ENCODE data around the gene GIPR.
"Not testable (repeated sequence)": the region's sequence is repeated elsewhere in the genome, so short reads cannot be mapped to it uniquely, and the experiment has no call there.

The GIPR gene

GRCh38 chr19:45692187-45693105 lies 24.4 kb downstream of the GIPR start, which contains the start of gene QPCTL:
TSS of gene QPCTL (plus strand) at chr19:45692666. CDS start at chr19:45692704, 38 bp downstream.
- peak; percentile 96 for DNase-seq (ENCODE audit: low spot score)

GRCh38 chr19:45693106-45693788 lies 25.2 kb downstream of the GIPR start:
- peak; percentile 73 for DNase-seq (ENCODE audit: low spot score)

- no peak for DNase-seq (ENCODE audit: low spot score)
These were observed 33.7 kb downstream of the GIPR start for GRCh38 chr19:45701676-45702075.

GRCh38 chr19:45705115-45705514 lies 37.1 kb downstream of the GIPR start:
- DNase-seq (ENCODE audit: low spot score) = no peak

GRCh38 chr19:45705710-45706415 lies 37.8 kb downstream of the GIPR start:
- DNase-seq (ENCODE audit: low spot score) = no peak

- no peak for DNase-seq (ENCODE audit: low spot score)
These were observed 42.5 kb downstream of the GIPR start for GRCh38 chr19:45710356-45711130.

- DNase-seq (ENCODE audit: low spot score) = no peak
These were observed 44.1 kb downstream of the GIPR start for GRCh38 chr19:45711851-45712698.

- DNase-seq (ENCODE audit: low spot score) = no peak
These were observed 44.7 kb downstream of the GIPR start for GRCh38 chr19:45712699-45713067.

GRCh38 chr19:45713141-45713540 lies 45.1 kb downstream of the GIPR start:
- DNase-seq (ENCODE audit: low spot score) = no peak

- no peak for DNase-seq (ENCODE audit: low spot score)
These were observed 47.1 kb downstream of the GIPR start for GRCh38 chr19:45715139-45715538.

GRCh38 chr19:45716359-45717130 lies 48.5 kb downstream of the GIPR start:
- no peak for DNase-seq (ENCODE audit: low spot score)

GRCh38 chr19:45717131-45717982 lies 49.3 kb downstream of the GIPR start:
- DNase-seq (ENCODE audit: low spot score) = peak; percentile 96

GRCh38 chr19:45717983-45718650 lies 50.1 kb downstream of the GIPR start:
- no peak for DNase-seq (ENCODE audit: low spot score)

GRCh38 chr19:45720065-45720464 lies 52.0 kb downstream of the GIPR start:
- DNase-seq (ENCODE audit: low spot score) = not testable (repeated sequence)

- DNase-seq (ENCODE audit: low spot score) = not testable (repeated sequence)
These were observed 60.7 kb downstream of the GIPR start for GRCh38 chr19:45728683-45729082.

- DNase-seq (ENCODE audit: low spot score) = no peak
These were observed 61.8 kb downstream of the GIPR start for GRCh38 chr19:45729800-45730290.

GRCh38 chr19:45730368-45731288 lies 62.6 kb downstream of the GIPR start, which contains the start of gene FBXO46:
TSS of gene FBXO46 (minus strand) at chr19:45730896. CDS start at chr19:45713495, 17,401 bp downstream.
- peak; percentile 79 for DNase-seq (ENCODE audit: low spot score)

Data from hematopoietic multipotent progenitor cell treated with erythropoietin and hydrocortisone succinate and interleukin-3 and kit ligand, for 17 days (in vitro differentiated cells).